Hepatocyte (in vitro differentiated cells): ENCODE data around the gene GABBR1.

Experiments used
- CTCF ChIP-seq: fragments of 200-600 bp; sonication (generic); IDR thresholded peaks from 2 replicates; pipeline ENCODE4 v1.5.1; 2016; ENCODE audit warnings: antibody characterized with exemption, mild to moderate bottlenecking; ENCODE audit not compliant: poor library complexity
- EZH2 ChIP-seq: fragments of 200-600 bp; sonication (generic); IDR thresholded peaks from 2 replicates; pipeline ENCODE4 v1.6.1; 2016; ENCODE audit warnings: antibody characterized with exemption, mild to moderate bottlenecking, borderline replicate concordance
- EZH2phosphoT487 ChIP-seq: fragments of 200-600 bp; sonication (generic); IDR thresholded peaks from one replicate; pipeline ENCODE4 v1.6.1; 2018; ENCODE audit warnings: antibody characterized with exemption, mild to moderate bottlenecking, low read depth, moderate library complexity; ENCODE audit not compliant: unreplicated experiment, severe bottlenecking

DNA sequence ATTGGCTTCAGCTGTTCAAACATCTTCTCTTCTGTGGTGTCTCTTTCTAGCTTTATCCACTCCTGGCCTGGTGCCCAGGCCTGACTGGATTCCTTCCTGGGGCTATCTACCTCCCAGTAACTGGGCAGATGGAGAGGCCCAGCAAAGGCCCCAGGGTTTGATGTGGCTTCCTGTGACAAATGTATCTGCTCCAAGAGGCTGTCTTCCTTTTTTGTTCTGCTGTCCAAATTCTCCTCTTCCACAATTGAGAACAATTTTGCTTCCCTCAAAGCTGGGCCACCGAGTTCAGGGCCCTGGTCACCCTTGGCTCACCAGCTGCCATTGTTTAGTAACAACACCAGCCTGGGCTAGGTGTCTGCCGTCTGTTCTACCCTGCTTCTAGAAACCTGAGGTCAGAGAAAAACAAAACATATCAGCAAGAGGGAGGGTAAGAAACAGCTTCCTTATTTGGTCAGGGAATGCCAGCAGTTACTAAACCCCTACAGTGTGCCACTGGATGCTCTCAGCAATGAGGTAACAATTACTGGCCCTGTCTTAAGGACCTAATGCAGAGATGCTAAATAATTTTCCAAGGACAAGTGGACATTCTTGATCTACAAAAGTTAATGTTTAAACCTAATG lies 44.1 kb upstream of the GABBR1 start:
- TF ChIP-seq CTCF (no peak), EZH2 (no peak), EZH2phosphoT487 (no peak)
